Suprapubic skin (tissue), 4 donors: ENCODE data around the gene PPP1R9B.

ENCODE experiments used
- CTCF ChIP-seq, 2 donors: fragments of 200-600 bp in 1 of 2; fragments of 450-650 bp in 1 of 2; sonication (generic) in 1 of 2; IDR thresholded peaks; one replicate each; pipeline ENCODE4 v1.5.1; 2016 to 2019; ENCODE audit warnings: antibody characterized with exemption in 2 of 2, mild to moderate bottlenecking in 1 of 2, moderate library complexity in 1 of 2
- EP300 ChIP-seq: sonication (generic); formaldehyde crosslinking; IDR thresholded peaks from one replicate; pipeline ENCODE4 v1.6.1; 2017; ENCODE audit warnings: antibody characterized with exemption
- POLR2A ChIP-seq, 2 donors: fragments of 450-650 bp; IDR thresholded peaks; one replicate each; pipeline ENCODE4 v1.6.1; 2017; ENCODE audit warnings: antibody characterized with exemption in 2 of 2, mild to moderate bottlenecking in 2 of 2, moderate library complexity in 2 of 2
- POLR2AphosphoS5 ChIP-seq, 3 donors: sonication (generic); formaldehyde crosslinking; IDR thresholded peaks; one replicate each; pipeline ENCODE4 v1.6.1; 2017; ENCODE audit warnings: antibody characterized with exemption in 3 of 3

- TF ChIP-seq CTCF (IDR thresholded peaks at IDR 0.05) = no peak
- no peak for TF ChIP-seq POLR2A (IDR thresholded peaks at IDR 0.05)
- no peak for TF ChIP-seq EP300
- TF ChIP-seq POLR2AphosphoS5 (IDR thresholded peaks at IDR 0.05) = no peak
Measured at GRCh38 chr17:50139185-50139783, 11.2 kb downstream of the PPP1R9B start.
